H9 (cell line): ENCODE results near the gene SRXN1. TPM values are rescaled to one million over a fixed set of nuclear protein-coding genes. Genes with fewer than 3 reads are reported as not detected.

Experiments
- DNase-seq: peaks from one replicate; pipeline ENCODE4 v3.0.0-alpha.2; 2017
- H2AFZ ChIP-seq: one replicate; pipeline ENCODE4 v1.6.1; 2013; ENCODE audit warnings: mild to moderate bottlenecking, low read length, control low read depth, moderate library complexity
- H2AK5ac ChIP-seq: 2 replicates; pipeline ENCODE4 v1.6.1; 2013; ENCODE audit warnings: low read length, control low read depth, mixed read lengths; ENCODE audit not compliant: insufficient read length
- H2BK120ac ChIP-seq: one replicate; pipeline ENCODE4 v1.6.1; 2013; ENCODE audit warnings: low read depth, mild to moderate bottlenecking, low read length, control low read depth, inconsistent platforms; ENCODE audit not compliant: poor library complexity, severe bottlenecking
- H2BK12ac ChIP-seq: 2 replicates; pipeline ENCODE4 v1.6.1; 2013; ENCODE audit warnings: low read length, control low read depth, mixed read lengths, low read depth; ENCODE audit not compliant: insufficient read length
- H2BK15ac ChIP-seq: 2 replicates; pipeline ENCODE4 v1.6.1; 2013; ENCODE audit warnings: low read depth, low read length, control low read depth
- H2BK20ac ChIP-seq: one replicate; pipeline ENCODE4 v1.6.1; 2013; ENCODE audit warnings: low read depth, mild to moderate bottlenecking, low read length, control low read depth, inconsistent platforms; ENCODE audit not compliant: poor library complexity, severe bottlenecking
- H2BK5ac ChIP-seq: 2 replicates; pipeline ENCODE4 v1.6.1; 2013; ENCODE audit warnings: low read length, control low read depth, mixed read lengths; ENCODE audit not compliant: insufficient read length
- H3K14ac ChIP-seq: 2 replicates; pipeline ENCODE4 v1.6.1; 2013; ENCODE audit warnings: low read length, control low read depth; ENCODE audit not compliant: insufficient read depth
- H3K18ac ChIP-seq: 2 replicates; pipeline ENCODE4 v1.6.1; 2013; ENCODE audit warnings: low read depth, mild to moderate bottlenecking, mixed read lengths, low read length, control low read depth; ENCODE audit not compliant: insufficient read length
- H3K23ac ChIP-seq: 2 replicates; pipeline ENCODE4 v1.6.1; 2013; ENCODE audit warnings: low read length, control low read depth, mixed read lengths, low read depth; ENCODE audit not compliant: insufficient read length
- H3K23me2 ChIP-seq: 2 replicates; pipeline ENCODE4 v1.6.1; 2013; ENCODE audit warnings: low read depth, mild to moderate bottlenecking, mixed read lengths, low read length, control low read depth; ENCODE audit not compliant: insufficient read length, poor library complexity, severe bottlenecking
- H3K27ac ChIP-seq: 2 replicates; pipeline ENCODE4 v1.5.1; 2013; ENCODE audit warnings: low read length, control low read depth, mixed read lengths, low read depth; ENCODE audit not compliant: insufficient read length
- H3K27me3 ChIP-seq: 2 replicates; pipeline ENCODE4 v1.6.1; 2013; ENCODE audit warnings: low read length, control low read depth, inconsistent platforms; ENCODE audit not compliant: insufficient read depth
- H3K4ac ChIP-seq: 2 replicates; pipeline ENCODE4 v1.6.1; 2013; ENCODE audit warnings: low read depth, mild to moderate bottlenecking, control low read depth, inconsistent platforms, low read length, moderate library complexity
- H3K4me1 ChIP-seq: 2 replicates; pipeline ENCODE4 v1.6.1; 2013; ENCODE audit warnings: low read length, control low read depth, inconsistent platforms; ENCODE audit not compliant: insufficient read depth
- H3K4me2 ChIP-seq: 2 replicates; pipeline ENCODE4 v1.6.1; 2013; ENCODE audit warnings: low read length, control low read depth, mixed read lengths; ENCODE audit not compliant: insufficient read length, insufficient read depth
- H3K56ac ChIP-seq: 2 replicates; pipeline ENCODE4 v1.6.1; 2013; ENCODE audit warnings: low read depth, mild to moderate bottlenecking, mixed read lengths, low read length, control low read depth; ENCODE audit not compliant: insufficient read length
- H3K79me1 ChIP-seq: 2 replicates; pipeline ENCODE4 v1.6.1; 2013; ENCODE audit warnings: low read depth, mild to moderate bottlenecking, moderate library complexity, low read length, control low read depth, inconsistent platforms; ENCODE audit not compliant: insufficient read depth, poor library complexity, severe bottlenecking
- H3K79me2 ChIP-seq: 2 replicates; pipeline ENCODE4 v1.6.1; 2013; ENCODE audit warnings: low read length, control low read depth, inconsistent platforms; ENCODE audit not compliant: insufficient read depth
- H3K9ac ChIP-seq: 2 replicates; pipeline ENCODE4 v1.6.1; 2013; ENCODE audit warnings: low read length, control low read depth, mixed read lengths; ENCODE audit not compliant: insufficient read length; ENCODE audit errors: extremely low read depth
- H3K9me3 ChIP-seq: one replicate; pipeline ENCODE4 v1.6.1; 2013; ENCODE audit warnings: low read depth, low read length, inconsistent platforms; ENCODE audit not compliant: control insufficient read depth
- H3T11ph ChIP-seq: one replicate; pipeline ENCODE4 v1.6.1; 2013; ENCODE audit warnings: mild to moderate bottlenecking, low read length, control low read depth, inconsistent platforms
- H4K20me1 ChIP-seq: one replicate; pipeline ENCODE4 v1.6.1; 2013; ENCODE audit not compliant: control insufficient read depth, insufficient read length, insufficient read depth
- H4K5ac ChIP-seq: 2 replicates; pipeline ENCODE4 v1.6.1; 2013; ENCODE audit warnings: low read depth, mild to moderate bottlenecking, mixed read lengths, low read length, control low read depth; ENCODE audit not compliant: insufficient read length
- H4K8ac ChIP-seq: replicated peaks from 2 replicates; pipeline ENCODE4 v1.6.1; 2013; ENCODE audit warnings: low read length, control low read depth, mixed read lengths, low read depth; ENCODE audit not compliant: insufficient read length
- H4K91ac ChIP-seq: 2 replicates; pipeline ENCODE4 v1.6.1; 2013; ENCODE audit warnings: low read depth, mild to moderate bottlenecking, moderate library complexity, mixed read lengths, low read length, control low read depth; ENCODE audit not compliant: insufficient read length
- H3K27ac Mint-ChIP-seq, 3 experiments: 2 replicates in 2 of 3; 3 replicates in 1 of 3; pipeline ENCODE4 v1.8.0; 2020 to 2021; ENCODE audit warnings: mixed read lengths in 3 of 3, mild to moderate bottlenecking in 1 of 3, moderate library complexity in 1 of 3
- H3K27me3 Mint-ChIP-seq: 2 replicates; pipeline ENCODE4 v1.8.0; 2021; ENCODE audit warnings: low read depth, mild to moderate bottlenecking, moderate library complexity, mixed read lengths
- H3K36me3 Mint-ChIP-seq, 3 experiments: 2 replicates in 2 of 3; 3 replicates in 1 of 3; pipeline ENCODE4 v1.8.0; 2020 to 2021; ENCODE audit warnings: low read depth in 3 of 3, mixed read lengths in 3 of 3; ENCODE audit not compliant: insufficient read depth in 1 of 3
- H3K4me1 Mint-ChIP-seq, 2 experiments: 2 replicates each; pipeline ENCODE4 v1.8.0; 2020; ENCODE audit warnings: mixed read lengths in 2 of 2
- H3K4me3 Mint-ChIP-seq, 2 experiments: 2 replicates in 1 of 2; 3 replicates in 1 of 2; pipeline ENCODE4 v1.8.0; 2020 to 2021; ENCODE audit warnings: mild to moderate bottlenecking in 2 of 2, mixed read lengths in 2 of 2, moderate library complexity in 1 of 2
- H3K9me3 Mint-ChIP-seq, 2 experiments: 2 replicates in 1 of 2; 3 replicates in 1 of 2; pipeline ENCODE4 v1.8.0; 2020; ENCODE audit warnings: mild to moderate bottlenecking in 2 of 2, mixed read lengths in 2 of 2, moderate library complexity in 1 of 2
- WGBS: extraction: QIAGEN DNeasy Blood & Tissue Kit; methylation state at CpG from one replicate; pipeline ENCODE4 v1.1.7; 2013; ENCODE audit warnings: missing lambda C conversion rate, low lambda C conversion rate, mixed read lengths; ENCODE audit not compliant: insufficient read length; ENCODE audit errors: extremely low coverage; 5-methylcytosine and 5-hydroxymethylcytosine counted together
- total RNA-seq: library from RNA; stranded (reverse); gene quantifications from 2 replicates; pipeline ENCODE4 v1.2.1, GENCODE V29; 2021
- TF ChIP-seq, protein P1 (sequence below): fragments of 200-600 bp; sonication (generic); conservative IDR thresholded peaks from 3 replicates; pipeline ENCODE4 v1.8.0; 2021; ENCODE audit warnings: antibody characterized with exemption, mild to moderate bottlenecking

Gene SRXN1
- total RNA-seq, 1 experiment from 2014 or later: 25.7 TPM

DNA sequence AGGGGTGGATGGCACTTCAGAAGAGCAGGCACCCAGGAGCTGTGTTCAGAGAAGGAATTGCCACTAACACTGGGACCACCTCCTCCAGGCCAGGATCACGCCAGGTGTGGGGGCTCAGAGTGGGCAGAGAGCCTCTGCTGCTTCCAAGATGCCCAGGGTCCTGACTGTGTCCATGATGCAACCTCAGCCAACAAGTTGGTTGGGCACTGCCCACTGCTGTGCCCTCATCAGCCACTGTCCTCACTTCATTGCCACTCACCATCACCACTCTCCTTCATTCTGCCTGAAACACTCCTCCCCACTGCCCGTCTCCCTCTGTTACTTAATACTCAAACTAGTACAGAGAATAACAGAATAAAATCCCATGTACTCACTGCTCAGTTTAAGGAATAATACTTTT, 26.4 kb downstream of the SRXN1 start:
- no peak overlapping the region for H2BK5ac ChIP-seq
- H3K56ac ChIP-seq: no peak overlapping the region
- no peak overlapping the region for H2BK120ac ChIP-seq
- no peaks in the 10 kb centered on the region for H3K23me2 ChIP-seq
- H3T11ph ChIP-seq: no peak overlapping the region
- H3K27ac ChIP-seq: no peak overlapping the region
- no peak overlapping the region for H3K23ac ChIP-seq
- H3K4me1 ChIP-seq: no peaks in the 10 kb centered on the region
- no peak overlapping the region for H3K14ac ChIP-seq
- Mint-ChIP-seq H3K36me3 (no peaks in the 10 kb centered on the region), H3K27ac (no peak overlapping the region), H3K4me3 (no peak overlapping the region), H3K4me1 (peaks cover 9% of the 10 kb centered on the region in 2 experiments), H3K9me3 (no peaks in the 10 kb centered on the region), H3K27me3 (peaks cover 22% of the 10 kb centered on the region)
- H3K9ac ChIP-seq: no peak overlapping the region
- no peak for DNase-seq
- H3K27me3 ChIP-seq: no peaks in the 10 kb centered on the region
- WGBS: no CpG with 5 or more reads among the region's 2 CpGs
- H3K9me3 ChIP-seq: no peaks in the 10 kb centered on the region
- no peak overlapping the region for H2BK12ac ChIP-seq
- H3K79me1 ChIP-seq: no peaks in the 10 kb centered on the region
- no peak overlapping the region for H3K18ac ChIP-seq
- H4K5ac ChIP-seq: no peak overlapping the region
- H3K4ac ChIP-seq: no peak overlapping the region
- H2BK20ac ChIP-seq: no peak overlapping the region
- TF ChIP-seq, protein P1, sequence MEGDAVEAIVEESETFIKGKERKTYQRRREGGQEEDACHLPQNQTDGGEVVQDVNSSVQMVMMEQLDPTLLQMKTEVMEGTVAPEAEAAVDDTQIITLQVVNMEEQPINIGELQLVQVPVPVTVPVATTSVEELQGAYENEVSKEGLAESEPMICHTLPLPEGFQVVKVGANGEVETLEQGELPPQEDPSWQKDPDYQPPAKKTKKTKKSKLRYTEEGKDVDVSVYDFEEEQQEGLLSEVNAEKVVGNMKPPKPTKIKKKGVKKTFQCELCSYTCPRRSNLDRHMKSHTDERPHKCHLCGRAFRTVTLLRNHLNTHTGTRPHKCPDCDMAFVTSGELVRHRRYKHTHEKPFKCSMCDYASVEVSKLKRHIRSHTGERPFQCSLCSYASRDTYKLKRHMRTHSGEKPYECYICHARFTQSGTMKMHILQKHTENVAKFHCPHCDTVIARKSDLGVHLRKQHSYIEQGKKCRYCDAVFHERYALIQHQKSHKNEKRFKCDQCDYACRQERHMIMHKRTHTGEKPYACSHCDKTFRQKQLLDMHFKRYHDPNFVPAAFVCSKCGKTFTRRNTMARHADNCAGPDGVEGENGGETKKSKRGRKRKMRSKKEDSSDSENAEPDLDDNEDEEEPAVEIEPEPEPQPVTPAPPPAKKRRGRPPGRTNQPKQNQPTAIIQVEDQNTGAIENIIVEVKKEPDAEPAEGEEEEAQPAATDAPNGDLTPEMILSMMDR: no peak
- no peak overlapping the region for H2BK15ac ChIP-seq
- H3K4me2 ChIP-seq: no peak overlapping the region
- no peaks in the 10 kb centered on the region for H4K20me1 ChIP-seq
- H4K91ac ChIP-seq: no peak overlapping the region
- H2AK5ac ChIP-seq: no peak overlapping the region
- H3K79me2 ChIP-seq: no peaks in the 10 kb centered on the region
- no peak overlapping the region for H4K8ac ChIP-seq
- H2AFZ ChIP-seq: no peak overlapping the region
